Breast epithelium (tissue), 3 donors: Measurements from ENCODE around the gene SLC22A12.

ENCODE experiments used
- POLR2AphosphoS5 ChIP-seq, 3 donors: sonication (generic); formaldehyde crosslinking; IDR thresholded peaks; one replicate each; pipeline ENCODE4 v1.6.1; 2017; ENCODE audit warnings: antibody characterized with exemption in 3 of 3
- TF ChIP-seq, protein P1 (sequence below), 3 donors: fragments of 450-650 bp; IDR thresholded peaks; one replicate each; pipeline ENCODE4 v1.5.1; 2016 to 2017; ENCODE audit warnings: antibody characterized with exemption in 3 of 3, mild to moderate bottlenecking in 3 of 3, moderate library complexity in 3 of 3

DNA sequence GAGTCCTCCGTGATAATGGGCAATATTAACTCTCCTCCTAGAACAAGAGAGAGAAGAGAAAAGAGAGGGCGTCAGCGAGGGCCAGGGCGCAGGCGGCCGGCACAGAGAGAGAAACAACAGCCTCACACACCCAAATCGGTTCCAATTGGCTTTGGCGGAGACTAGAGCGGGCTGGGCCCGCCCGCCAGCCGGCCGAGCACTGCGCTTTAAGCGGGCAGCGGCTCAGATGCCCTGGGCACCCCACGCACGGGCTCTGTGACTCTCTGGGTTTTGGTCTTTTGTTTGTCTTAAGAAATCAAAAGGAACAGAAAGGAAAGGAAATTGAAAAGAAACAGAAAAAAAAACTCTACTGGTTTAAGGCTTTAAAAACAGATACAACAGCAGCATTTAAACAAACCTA is 17.0 kb downstream of the SLC22A12 start:
- TF ChIP-seq, protein P1, sequence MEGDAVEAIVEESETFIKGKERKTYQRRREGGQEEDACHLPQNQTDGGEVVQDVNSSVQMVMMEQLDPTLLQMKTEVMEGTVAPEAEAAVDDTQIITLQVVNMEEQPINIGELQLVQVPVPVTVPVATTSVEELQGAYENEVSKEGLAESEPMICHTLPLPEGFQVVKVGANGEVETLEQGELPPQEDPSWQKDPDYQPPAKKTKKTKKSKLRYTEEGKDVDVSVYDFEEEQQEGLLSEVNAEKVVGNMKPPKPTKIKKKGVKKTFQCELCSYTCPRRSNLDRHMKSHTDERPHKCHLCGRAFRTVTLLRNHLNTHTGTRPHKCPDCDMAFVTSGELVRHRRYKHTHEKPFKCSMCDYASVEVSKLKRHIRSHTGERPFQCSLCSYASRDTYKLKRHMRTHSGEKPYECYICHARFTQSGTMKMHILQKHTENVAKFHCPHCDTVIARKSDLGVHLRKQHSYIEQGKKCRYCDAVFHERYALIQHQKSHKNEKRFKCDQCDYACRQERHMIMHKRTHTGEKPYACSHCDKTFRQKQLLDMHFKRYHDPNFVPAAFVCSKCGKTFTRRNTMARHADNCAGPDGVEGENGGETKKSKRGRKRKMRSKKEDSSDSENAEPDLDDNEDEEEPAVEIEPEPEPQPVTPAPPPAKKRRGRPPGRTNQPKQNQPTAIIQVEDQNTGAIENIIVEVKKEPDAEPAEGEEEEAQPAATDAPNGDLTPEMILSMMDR (IDR thresholded peaks at IDR 0.05), result no peak
- TF ChIP-seq POLR2AphosphoS5 (IDR thresholded peaks at IDR 0.05), result no peak
